Heart right ventricle (tissue), 16 donors: ENCODE measurements around the gene TEC. TPM values are rescaled to one million over a fixed set of nuclear protein-coding genes. Genes with fewer than 3 reads are reported as not detected.

Experiments
- ATAC-seq, 8 donors: fragments of 200-7000 bp; cut with Tn5 transposase; one replicate each; pipeline ENCODE4 v1.9.1; 2020; ENCODE audit warnings: mild to moderate bottlenecking in 8 of 8, moderate library complexity in 8 of 8, moderate number of reproducible peaks in 1 of 8
- DNase-seq, 2 donors: peaks; one replicate each; pipeline ENCODE4 v3.0.0-alpha.2; 2020
- H3K27ac ChIP-seq, 10 donors: fragments of 200-600 bp; sonication (generic) in 2 of 10; one replicate each; pipeline versions ENCODE4 v1.5.0 to v1.8.0; 2020 to 2022; ENCODE audit warnings: mild to moderate bottlenecking in 3 of 10
- H3K27me3 ChIP-seq, 7 donors: fragments of 200-600 bp; one replicate each; pipeline ENCODE4 v1.8.0; 2021 to 2022; ENCODE audit warnings: mild to moderate bottlenecking in 2 of 7
- H3K36me3 ChIP-seq, 9 donors: fragments of 200-600 bp; sonication (generic) in 1 of 9; one replicate each; pipeline versions ENCODE4 v1.5.0 to v1.8.0; 2020 to 2022; ENCODE audit warnings: mild to moderate bottlenecking in 2 of 9
- H3K4me1 ChIP-seq, 9 donors: fragments of 200-600 bp; sonication (generic) in 1 of 9; one replicate each; pipeline versions ENCODE4 v1.5.0 to v1.8.0; 2020 to 2022; ENCODE audit warnings: mild to moderate bottlenecking in 4 of 9
- H3K4me3 ChIP-seq, 10 donors: fragments of 200-600 bp; sonication (generic) in 2 of 10; one replicate each; pipeline versions ENCODE4 v1.5.0 to v1.8.0; 2020 to 2022; ENCODE audit warnings: mild to moderate bottlenecking in 7 of 10, moderate library complexity in 2 of 10
- H3K9me3 ChIP-seq, 11 donors: fragments of 200-600 bp in 10 of 11; sonication (generic) in 2 of 11; one replicate each; pipeline versions ENCODE4 v1.5.0 to v1.8.0; 2013 to 2022; ENCODE audit warnings: mild to moderate bottlenecking in 2 of 11, control low read depth in 1 of 11, moderate library complexity in 1 of 11
- WGBS, 2 donors: extraction: QIAGEN DNeasy Blood & Tissue Kit; methylation state at CpG; one replicate each; pipeline ENCODE4 v1.1.7; 2013; ENCODE audit warnings: inconsistent platforms in 1 of 2; 5-methylcytosine and 5-hydroxymethylcytosine counted together
- intact Hi-C, 10 donors: fragments of 100-400 bp; cut with DNase I; formaldehyde crosslinking; loops; one replicate each; pipeline versions ENCODE4 v1.11.1 to v1.14.2; 2022
- polyA plus RNA-seq, 2 donors: library from polyadenylated mRNA; stranded (reverse); fragments of 200-250 nt; gene quantifications; one replicate each; pipeline ENCODE4 v1.2.3, GENCODE V29; 2013
- total RNA-seq, 10 donors: library from RNA; stranded (reverse); fragmentation: NEBNext Ultra II Directional in 3 of 10; extraction: Animal tissue kit (Norgen Biotek cat#: 25700) in 3 of 10; gene quantifications; one replicate each; pipeline versions ENCODE4 v1.2.1 to v1.2.4, GENCODE V29; 2021 to 2023
- TF ChIP-seq, protein P1 (sequence below), 9 donors: fragments of 200-600 bp; sonication (generic) in 2 of 9; IDR thresholded peaks; one replicate each; pipeline versions ENCODE4 v1.5.0 to v1.8.0; 2021 to 2022; ENCODE audit warnings: antibody characterized with exemption in 9 of 9, mild to moderate bottlenecking in 5 of 9, moderate library complexity in 1 of 9
- donor health status: Arrhythmogenic right ventricular cardiomyopathy.
- donor health status: ischemic (EF 13 %, LVEDD 7.1; RV severe dilation, severe dysfunction).
- donor health status: healthy with polysubstance abuse.
- donor health status: DM: no; HTN: yes; CAD: no.
- donor health status: DM: no; HTN: no; CAD: no.
- donor health status: ischemic (EF 25% LVEDD 6.9; RV normal size, moderate dysfunction).
- donor health status: ischemic (EF 25% LVEDD 5.7; RV mildly dilated, moderate dysfunction).
- donor health status: healthy.
- donor health status: DM: yes; HTN: yes; CAD: no.
- donor health status: Ischemic cardiomyopathy.
- donor health status: ischemic (EF 35%, LVEDD 5.7; RV mildly dilated, moderate dysfunction).
- donor health status: nonischemic (EF 11% LVEDD 7.7; RV severe dilation, severe dysfunction).
- donor health status: DM: yes; HTN: yes; CAD: no.
- donor health status: PGD.
- donor health status: ischemic (EF 29% LVEDD 5.4; RV normal size, mild dysfunction).
- donor health status: nonischemic (EF 23%, LVEDD 6.1; RV moderate dilation, normal function).

TEC gene
- total and polyA plus RNA-seq, 12 donors = 1.0 to 3.6 (median 2.2) TPM

DNA sequence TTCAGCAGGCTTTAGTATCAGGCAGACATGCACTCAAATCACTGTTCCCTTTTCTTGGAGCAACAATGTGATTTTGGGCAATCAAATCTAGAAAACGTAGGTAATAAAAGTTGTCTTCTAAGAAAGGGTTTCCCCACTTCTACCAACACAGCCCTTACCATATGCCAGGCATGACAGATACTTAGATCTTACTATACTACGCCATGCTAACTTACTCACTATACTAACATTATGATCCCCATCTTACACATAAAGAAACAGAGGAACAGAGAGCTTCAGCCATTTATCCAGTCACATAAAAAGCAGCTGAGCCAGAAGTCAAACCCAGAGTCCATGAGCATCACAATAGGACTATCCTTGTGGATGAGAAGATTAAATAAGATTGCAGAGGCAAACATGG, 144.8 kb downstream of the TEC start:
- Histone ChIP-seq H3K27me3 (no peaks in the 10 kb centered on the region), H3K27ac (no peak overlapping the region), H3K36me3 (no peaks in the 10 kb centered on the region), H3K4me3 (no peak overlapping the region), H3K4me1 (peaks cover 0 to 29% (median 14%) of the 10 kb centered on the region in 9 donors), H3K9me3 (no peaks in the 10 kb centered on the region)
- TF ChIP-seq, protein P1, sequence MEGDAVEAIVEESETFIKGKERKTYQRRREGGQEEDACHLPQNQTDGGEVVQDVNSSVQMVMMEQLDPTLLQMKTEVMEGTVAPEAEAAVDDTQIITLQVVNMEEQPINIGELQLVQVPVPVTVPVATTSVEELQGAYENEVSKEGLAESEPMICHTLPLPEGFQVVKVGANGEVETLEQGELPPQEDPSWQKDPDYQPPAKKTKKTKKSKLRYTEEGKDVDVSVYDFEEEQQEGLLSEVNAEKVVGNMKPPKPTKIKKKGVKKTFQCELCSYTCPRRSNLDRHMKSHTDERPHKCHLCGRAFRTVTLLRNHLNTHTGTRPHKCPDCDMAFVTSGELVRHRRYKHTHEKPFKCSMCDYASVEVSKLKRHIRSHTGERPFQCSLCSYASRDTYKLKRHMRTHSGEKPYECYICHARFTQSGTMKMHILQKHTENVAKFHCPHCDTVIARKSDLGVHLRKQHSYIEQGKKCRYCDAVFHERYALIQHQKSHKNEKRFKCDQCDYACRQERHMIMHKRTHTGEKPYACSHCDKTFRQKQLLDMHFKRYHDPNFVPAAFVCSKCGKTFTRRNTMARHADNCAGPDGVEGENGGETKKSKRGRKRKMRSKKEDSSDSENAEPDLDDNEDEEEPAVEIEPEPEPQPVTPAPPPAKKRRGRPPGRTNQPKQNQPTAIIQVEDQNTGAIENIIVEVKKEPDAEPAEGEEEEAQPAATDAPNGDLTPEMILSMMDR (IDR thresholded peaks at IDR 0.05) = no peak
- DNase-seq (no peak), ATAC-seq (no peak)
- 78 to 80% methylated on average over 2 of the region's 2 CpGs for WGBS, 2 donors
- intact Hi-C loops = loop anchor here in 4 of 10 donors (5.0 to 10.0 kb wide), 3 partner anchors 150 to 422 kb away; no protein-coding TSS in a partner anchor

DNA sequence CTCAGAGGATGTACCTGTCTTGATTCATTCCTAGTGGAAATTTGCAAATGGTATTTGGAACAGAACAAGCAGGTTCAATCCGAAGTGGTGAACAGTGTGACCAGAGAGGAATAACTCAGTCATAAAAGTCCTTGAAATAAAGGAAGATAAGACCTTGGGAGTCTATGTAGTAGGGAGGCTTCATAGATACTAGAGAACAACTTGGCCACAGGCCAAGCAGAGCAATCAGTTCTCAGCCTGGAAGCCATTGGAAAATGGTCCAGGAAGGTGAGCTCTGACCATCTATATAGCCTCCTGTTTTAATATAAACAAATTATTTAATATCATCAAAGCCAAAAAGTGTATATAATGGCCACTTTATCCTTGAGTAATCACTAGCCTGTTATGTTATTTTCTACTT, 146.9 kb downstream of the TEC start:
- intact Hi-C loops = loop anchor here in 2 of 10 donors (10.0 kb wide), 1 partner anchor 152 kb away; no protein-coding TSS in a partner anchor

DNA sequence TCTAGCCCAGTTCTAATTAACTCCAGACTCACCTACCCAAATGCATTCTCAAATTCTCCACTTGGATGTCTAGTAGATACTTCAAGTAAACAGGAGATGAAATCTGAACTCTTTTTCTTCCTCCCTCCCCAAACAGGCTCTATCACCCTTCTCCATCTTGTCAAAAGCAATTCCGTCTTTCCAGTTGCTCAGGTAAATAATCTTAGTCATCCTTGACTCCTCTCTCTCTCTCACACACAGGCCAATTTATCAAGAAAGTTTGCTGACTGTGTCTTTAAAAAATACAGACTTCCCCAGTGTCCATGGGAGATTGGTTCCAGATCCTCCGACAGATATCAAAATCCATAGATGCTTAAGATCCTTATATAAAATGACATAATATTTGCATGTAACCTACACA, 148.5 kb downstream of the TEC start:
- H3K27ac ChIP-seq = no peak overlapping the region
- DNase-seq (no peak), ATAC-seq (no peak)
- no peaks in the 10 kb centered on the region for H3K4me1 ChIP-seq
- H3K27me3 ChIP-seq = no peaks in the 10 kb centered on the region
- TF ChIP-seq, protein P1 (IDR thresholded peaks at IDR 0.05) = no peak
- no peaks in the 10 kb centered on the region for H3K36me3 ChIP-seq
- H3K9me3 ChIP-seq = no peaks in the 10 kb centered on the region
- H3K4me3 ChIP-seq = no peak overlapping the region
- 77 to 92% methylated on average over 2 of the region's 2 CpGs for WGBS, 2 donors
- intact Hi-C loops = loop anchor here in 2 of 10 donors (10.0 kb wide), 1 partner anchor 154 kb away; no protein-coding TSS in a partner anchor

More for the DNA sequence above, 146.9 kb downstream of the TEC start:
- no peaks in the 10 kb centered on the region for H3K36me3 ChIP-seq
- TF ChIP-seq, protein P1 (IDR thresholded peaks at IDR 0.05) = no peak
- H3K27ac ChIP-seq = no peak overlapping the region
- peaks cover 0 to 9% (median 4%) of the 10 kb centered on the region in 9 donors for H3K4me1 ChIP-seq
- no peaks in the 10 kb centered on the region for H3K9me3 ChIP-seq
- no peaks in the 10 kb centered on the region for H3K27me3 ChIP-seq
- no peak overlapping the region for H3K4me3 ChIP-seq
- ATAC-seq (no peak), DNase-seq (no peak)
- 43 to 47% methylated on average over 1 of the region's 1 CpG for WGBS, 2 donors

DNA sequence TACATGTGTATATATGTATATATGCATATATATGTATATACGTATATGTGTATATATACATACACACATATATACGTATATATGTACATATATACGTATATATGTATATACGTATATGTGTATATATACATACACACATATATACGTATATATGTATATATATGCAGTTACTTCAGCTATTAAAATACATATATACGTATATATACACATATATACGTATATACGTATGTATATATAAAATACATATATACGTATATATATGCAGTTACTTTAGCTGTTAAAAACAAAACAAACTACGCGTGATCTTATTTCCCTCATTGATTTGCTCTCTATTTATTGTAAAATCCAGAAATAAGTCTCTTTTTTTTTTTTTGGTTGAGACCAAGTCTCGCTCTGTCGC, 149.5 kb downstream of the TEC start:
- H3K4me3 ChIP-seq = no peak overlapping the region
- ATAC-seq (no peak), DNase-seq (no peak)
- intact Hi-C loops = loop anchor here in 2 of 10 donors (10.0 kb wide), 1 partner anchor 155 kb away; no protein-coding TSS in a partner anchor
- no peaks in the 10 kb centered on the region for H3K4me1 ChIP-seq
- no peaks in the 10 kb centered on the region for H3K9me3 ChIP-seq
- TF ChIP-seq, protein P1 (IDR thresholded peaks at IDR 0.05) = no peak
- WGBS, 2 donors = 90 to 92% methylated on average over 13 of the region's 13 CpGs
- H3K27ac ChIP-seq = no peak overlapping the region
- no peaks in the 10 kb centered on the region for H3K36me3 ChIP-seq
- no peaks in the 10 kb centered on the region for H3K27me3 ChIP-seq
